GM21737 (cell line): Measurements from ENCODE around the gene PSMB7.

Source experiments
- ATAC-seq: cut with Tn5 transposase; IDR thresholded peaks from one replicate; pipeline ENCODE4 v1.9.1; 2021; ENCODE audit warnings: mild to moderate bottlenecking, moderate library complexity; ENCODE audit not compliant: unreplicated experiment

The PSMB7 gene

DNA sequence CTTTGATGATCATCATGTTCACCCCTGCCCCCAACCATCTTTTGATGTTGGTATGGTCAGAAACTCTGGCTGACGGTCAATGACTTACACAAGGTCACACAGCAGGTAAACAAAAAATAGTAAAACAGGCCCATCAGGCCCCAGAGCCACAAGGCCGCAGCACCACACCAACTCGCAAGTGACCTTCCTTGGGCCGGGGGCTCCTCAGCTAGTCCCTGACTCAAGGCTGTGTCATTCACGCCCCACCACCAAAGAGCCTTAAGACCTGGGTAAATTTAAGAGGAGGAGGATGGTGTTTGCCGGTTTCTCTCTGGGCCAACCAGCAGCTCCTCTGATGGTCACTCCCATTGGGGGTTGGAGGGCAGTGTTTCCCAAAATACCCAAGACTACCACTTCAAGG is 55.8 kb downstream of the PSMB7 start:
- no peak for ATAC-seq

DNA sequence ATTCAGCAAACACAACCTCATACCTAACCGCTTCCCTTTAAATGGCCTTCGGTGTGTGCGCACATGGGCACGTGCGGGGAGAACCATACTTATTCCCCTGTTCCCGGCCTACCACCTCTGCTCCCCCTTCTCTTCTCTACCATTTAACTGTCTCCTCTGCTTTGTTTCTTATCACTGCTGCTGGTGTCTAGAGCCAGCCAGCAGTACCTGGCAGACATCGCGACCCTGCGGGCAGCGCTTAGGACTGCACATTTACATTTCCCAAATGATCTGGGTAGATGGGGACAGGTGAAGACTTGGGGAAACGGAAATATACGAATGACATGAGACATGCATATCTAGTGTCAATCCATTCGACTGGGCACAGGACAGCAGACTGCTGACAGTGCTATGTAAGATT is 56.6 kb downstream of the PSMB7 start:
- no peak for ATAC-seq

DNA sequence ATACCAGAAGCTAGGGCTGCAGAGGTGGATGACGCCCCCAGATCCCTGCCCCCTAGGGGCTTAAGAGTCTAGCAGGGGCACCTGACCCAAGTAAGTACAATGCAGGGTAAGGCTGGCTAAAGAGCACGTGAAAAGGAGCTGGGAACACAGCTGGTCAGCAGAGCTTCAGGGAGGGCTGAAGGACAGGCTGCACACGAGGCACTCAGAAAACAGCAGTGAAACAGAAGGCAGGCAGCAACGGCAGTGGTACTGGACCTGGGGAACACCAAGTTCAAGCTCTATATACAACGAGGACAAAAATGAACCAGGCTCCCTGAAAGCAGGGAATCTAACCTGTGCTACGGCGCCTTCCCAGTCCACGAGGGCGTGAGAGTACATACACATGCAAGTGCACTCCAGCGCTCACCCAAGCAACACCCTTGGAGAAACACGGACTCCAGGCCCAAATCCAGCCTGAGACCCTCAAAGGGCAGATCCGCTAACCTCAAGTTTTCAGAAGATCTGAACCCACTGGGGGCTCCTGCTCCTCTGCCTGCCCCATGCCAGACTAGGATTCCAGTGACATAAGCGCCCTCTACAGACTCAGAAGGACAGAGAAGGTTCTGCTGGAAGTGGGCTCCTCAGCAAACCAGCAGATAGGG is 57.4 kb downstream of the PSMB7 start:
- ATAC-seq = no peak

DNA sequence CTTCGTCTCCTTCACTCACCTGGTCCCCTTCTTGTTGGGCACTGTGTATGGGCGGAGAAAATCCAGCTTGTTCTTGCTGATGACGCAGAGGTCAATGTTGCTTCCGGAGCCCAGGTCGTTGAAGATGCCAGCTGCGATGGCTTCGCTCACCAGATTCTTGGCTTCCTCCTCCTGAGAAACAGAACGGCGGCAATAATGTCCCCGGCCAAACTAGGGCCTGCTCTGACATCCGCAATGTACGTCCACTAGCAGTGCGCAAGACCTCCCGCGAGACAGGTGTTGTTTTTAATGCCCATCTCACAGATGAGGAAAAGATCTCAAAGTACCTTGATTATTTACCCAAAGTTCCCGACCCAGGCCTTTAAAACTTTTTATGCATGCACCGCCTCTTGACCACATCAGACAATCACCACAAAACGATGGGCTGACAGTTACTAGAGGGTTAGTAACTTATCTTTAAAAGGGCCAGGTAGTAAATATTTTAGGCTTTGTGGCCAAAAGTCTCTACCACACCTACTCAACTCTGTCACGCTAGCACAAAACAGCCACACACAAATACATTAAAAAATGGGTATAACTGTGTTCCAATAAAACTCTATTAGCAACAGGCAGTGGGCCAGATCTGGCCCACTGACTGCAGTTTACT is 58.4 kb downstream of the PSMB7 start:
- no peak for ATAC-seq

DNA sequence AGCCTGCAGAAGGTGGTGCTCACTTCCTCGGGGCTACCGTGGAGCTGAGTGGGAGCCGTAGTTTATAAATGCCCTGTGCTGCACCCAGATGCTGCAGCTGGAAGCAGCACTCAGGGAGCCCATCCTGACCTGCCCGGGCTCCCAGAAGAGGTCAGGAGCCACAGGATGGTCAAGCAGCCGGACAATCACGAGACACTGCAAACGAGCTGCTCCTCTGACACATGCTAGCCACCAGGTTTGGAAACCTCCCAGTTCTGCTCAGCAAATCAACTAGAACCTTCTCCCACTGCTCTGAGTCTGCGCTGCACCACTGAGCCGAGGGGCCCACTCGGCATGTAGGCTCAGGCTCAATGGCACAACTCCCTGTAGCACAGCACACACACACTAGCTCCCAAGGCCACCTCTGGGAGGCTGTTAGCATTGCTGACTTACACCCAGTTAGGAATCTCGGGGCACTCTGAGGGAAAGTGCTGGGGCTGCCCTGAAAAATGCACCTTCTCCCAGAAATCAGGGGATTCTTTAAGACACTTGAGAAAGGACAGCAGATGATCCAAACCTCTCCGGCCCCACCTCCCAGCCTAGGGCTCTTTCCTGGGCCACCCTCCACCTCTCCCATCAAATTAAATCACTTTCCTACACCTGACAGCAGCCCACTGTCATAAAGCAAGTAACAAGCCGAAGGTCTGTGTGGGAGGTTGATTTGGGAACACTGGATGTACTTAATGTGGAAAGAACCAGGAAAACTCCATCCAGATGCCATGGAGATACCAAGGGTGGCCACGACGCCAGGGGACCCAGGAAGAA is 59.1 kb downstream of the PSMB7 start:
- ATAC-seq = no peak

DNA sequence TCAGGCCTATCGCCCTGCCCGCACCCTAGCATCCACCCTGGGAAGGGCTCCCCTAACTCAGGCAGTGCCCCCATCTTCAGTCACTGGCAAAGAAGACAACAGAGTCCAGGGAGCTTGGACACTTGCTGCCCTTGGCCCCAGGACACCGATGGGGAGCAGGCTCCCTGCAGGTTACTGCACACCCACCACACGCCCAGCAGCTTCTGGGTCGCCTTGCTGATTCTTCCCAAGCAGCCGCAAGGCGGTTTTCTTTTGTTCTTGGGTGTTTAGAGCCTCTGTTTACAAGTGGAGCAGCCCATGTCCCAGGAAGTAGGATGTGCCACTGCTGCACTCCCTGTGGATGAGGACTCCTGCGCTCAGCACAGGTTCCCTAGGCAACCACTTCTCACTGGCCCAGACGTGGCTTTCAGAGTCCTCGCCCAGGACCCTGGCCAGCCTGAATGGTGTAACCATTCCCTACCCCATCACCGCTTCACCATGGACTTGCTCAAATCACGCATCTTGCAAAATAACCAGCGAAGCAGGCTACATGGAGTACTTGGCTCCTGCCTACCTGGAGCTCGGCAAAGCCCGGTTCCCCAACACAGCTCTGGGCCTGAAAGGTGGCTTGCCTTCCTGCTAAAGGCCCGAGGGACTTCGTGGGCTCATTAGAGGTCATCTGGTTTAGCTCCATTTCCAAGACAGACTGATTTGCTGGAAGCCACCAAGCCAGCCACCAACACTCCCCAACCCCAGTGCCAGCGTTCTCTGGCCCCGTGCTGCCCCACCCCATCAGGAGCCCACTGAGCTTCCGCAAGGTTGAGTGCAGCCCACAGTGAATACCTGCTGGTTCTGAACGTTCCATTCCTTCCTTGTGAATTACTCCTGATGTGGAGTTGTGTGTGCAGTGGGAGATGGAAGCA is 60.0 kb downstream of the PSMB7 start:
- ATAC-seq = no peak

DNA sequence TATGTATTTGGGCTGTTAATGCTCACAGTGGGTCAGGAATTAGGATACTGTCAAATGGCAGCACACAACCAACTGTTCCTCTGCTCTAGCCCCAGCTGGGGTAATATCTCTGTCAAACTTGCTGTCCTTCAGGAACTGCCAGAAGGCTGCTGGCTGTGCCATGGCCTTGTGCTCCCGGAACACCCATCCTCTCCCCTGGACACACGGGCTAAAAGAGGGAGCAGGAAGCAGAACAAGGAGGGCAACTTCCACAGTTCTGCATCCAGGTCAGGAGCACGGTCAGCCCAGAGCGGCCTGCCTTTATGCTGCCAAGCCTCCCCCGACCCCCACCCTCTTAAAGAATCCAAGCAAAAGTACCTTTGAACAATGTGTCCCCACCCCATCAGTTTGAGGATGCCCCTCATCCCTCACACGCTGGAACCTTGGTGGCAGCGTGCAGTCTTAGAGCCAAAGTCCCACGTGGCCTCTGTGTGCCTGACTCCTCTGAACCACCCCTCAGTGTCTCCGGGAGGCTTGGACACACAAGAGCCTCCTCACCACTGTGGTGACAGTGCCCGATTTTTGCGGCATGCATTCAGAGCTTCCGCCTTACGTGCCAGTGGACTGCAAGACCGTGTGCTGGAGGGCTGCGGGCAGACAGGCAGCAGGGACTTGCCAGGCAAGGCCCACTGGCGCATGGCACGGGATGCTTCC is 60.8 kb downstream of the PSMB7 start:
- ATAC-seq = no peak

DNA sequence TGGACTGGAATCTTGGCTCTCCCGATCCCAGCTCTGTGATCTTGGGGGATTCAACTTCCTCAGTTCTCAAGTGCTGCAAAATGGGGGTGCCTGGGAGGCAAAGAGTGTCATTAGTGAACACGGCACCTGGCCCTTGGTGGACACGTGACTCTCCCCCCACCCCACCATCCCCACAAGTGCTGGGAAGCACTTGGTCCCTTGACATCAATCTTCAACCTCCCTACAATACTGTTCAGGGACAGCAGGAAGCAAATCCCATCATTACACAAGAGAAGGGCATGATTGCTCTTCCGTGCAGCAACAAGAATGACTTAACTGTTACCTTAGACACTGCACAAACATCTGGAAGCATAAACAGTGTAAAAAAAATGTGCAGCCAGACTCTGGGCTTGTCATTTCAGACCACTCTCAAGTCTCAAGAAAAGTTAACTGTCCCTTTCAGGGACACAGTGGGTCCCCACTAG is 61.4 kb downstream of the PSMB7 start:
- ATAC-seq = no peak

DNA sequence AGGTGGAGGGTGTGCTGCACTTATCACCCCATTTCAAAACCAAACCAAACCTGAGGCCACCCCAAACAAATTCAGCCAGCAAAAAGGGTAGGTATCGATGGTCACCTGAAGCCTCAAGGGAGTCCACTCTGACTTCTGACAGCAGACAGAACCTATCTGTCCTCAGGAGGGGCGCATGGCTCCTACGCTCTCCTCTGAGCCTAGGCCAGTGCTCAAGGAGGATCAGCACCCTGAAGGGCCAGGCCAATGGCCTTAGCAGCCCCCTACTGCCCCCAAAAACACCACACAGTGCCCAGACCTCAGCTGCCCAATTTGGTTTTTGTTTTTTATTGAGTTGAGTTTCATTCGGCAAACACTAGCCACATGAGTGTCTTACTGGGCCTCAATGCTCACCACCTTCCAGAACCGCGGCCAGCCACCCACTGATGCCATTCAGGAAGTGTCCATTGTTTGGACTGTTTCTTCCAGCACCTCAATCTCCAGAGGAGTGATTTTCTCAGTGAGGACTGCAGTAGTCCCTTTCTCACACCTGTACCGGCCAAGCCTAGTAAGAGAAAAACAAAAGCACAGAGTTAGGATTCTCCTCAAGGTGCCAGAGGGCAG is 62.0 kb downstream of the PSMB7 start:
- no peak for ATAC-seq

DNA sequence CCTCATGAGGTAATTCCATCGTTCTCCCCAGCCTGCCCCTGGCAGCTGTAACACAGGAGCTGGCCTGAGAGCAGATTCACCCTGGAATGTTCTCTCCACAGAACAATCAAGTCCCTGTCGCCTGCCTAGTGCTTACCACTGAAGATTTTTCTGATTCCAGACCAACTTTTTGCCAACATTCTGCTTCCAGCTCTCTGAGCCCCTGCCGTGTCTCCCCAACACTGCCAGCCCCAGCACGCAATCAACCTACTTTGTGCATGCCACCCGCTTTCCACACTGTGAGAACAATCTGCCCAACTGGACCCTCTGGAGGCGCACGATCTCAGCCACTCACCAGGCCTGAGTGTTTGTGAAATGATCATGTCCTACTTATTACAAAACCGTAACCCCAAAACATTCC is 62.6 kb downstream of the PSMB7 start:
- no peak for ATAC-seq

DNA sequence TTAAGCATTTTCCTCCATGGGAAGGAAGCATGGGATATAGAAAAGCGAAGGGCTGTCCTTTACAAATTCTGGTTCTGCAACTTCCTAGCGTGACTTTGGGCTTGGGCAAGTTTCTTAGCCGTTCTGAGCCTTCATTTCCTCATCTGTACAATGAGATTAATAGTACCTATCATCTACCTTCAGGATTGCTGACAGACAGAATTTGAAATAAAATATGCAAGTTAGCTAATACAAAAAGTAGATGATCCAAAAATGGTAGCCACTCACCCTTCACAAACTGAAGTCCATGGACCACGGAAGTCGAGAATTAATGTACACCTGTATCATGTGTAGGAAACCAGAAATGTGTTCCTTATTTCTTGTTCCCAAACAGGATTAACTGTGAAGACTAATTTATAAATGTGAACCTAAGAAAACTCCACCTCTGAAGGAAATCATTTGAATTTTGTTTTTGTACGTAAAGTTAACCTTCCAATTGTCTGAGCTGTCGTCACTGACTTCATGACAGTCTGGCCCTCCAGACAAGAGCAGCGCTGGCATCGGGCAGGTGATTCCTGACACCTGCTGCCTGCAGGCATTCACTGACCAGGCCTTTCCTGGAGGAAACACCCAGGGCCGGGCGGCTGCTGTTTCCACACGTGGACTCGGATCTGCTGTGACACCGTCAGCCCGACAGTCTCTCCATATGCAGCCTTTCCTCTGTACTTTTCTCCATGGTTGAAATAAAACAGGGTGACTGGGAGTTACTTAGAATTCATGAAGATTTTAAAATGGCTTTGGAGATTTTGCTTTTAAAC is 63.4 kb downstream of the PSMB7 start:
- ATAC-seq = no peak

DNA sequence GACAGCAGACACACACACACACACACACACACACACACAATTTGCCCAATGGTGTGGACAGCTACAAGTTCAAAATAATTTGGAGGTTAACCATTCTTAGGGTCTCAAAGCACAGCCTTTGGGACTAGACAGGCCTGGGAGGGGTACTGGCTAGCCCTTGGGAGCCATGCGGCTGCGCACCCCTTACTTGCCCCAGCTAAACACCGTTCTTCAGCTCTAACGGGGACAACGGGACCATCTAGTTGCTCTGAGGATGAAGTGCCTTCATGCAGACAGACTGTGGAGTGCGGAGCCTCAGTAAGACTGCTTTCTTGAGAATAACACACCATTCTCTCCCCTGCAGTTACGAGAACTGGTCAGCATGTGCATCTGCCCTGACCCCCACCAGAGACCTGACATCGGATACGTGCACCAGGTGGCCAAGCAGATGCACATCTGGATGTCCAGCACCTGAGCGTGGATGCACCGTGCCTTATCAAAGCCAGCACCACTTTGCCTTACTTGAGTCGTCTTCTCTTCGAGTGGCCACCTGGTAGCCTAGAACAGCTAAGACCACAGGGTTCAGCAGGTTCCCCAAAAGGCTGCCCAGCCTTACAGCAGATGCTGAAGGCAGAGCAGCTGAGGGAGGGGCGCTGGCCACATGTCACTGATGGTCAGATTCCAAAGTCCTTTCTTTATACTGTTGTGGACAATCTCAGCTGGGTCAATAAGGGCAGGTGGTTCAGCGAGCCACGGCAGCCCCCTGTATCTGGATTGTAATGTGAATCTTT is 64.6 kb downstream of the PSMB7 start:
- ATAC-seq = no peak

DNA sequence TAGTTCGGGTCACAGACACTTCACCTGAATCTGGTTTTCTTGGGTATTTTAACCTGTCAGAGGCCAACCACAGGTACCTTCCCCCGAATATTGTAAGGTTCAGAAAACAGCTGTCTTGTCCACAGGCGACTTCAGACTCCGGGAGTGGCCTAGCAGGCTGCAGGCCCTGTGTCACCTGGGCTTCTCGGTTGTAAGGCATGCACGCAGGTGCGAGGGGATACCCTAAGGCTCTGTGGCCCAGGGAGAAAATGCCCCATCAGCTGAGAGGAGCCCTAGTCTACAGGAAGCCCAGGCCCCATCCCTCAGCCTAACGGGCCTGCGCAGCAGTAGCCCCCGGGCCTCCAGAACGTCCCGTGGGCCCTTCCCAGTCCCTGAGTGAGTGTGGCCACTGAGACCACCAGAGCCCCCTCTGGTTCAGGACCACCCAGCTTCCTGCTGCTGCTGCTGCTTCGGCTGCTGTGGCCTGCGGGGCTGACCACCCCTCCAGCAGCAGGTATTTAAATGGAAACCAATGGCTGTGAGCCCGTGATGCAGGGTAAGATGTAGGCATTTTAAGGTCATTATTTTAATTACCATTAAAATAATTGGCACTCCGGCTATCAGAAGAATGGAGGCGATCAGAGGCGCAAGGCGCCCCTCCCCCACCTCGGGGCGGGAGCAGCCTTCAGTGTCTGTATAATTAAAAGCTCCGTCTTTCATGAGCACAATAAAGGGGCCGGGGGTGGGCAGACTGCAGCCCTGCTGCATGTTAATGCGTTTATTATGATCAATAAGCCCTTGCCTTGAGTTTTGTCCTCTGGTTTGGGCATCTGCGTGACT is 65.4 kb downstream of the PSMB7 start:
- no peak for ATAC-seq

DNA sequence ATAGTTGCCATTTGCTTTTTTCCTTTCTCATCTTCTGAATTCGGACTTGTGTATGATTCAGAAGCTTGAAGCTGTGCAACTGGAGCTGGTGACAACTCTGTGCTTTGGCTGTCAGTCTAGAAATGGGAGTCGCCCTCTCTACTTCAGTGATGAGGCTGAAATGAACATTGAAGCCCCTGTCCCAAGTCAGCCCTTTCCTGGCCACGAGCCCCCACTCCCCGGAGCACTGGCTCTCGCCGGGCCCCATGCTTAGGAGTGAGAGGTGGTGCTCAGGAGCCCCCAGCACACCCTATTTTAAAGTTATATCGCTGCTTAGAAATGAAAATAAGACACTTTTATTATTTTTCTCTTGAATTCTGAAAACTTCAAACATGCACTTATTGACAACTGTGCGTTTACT is 66.0 kb downstream of the PSMB7 start:
- no peak for ATAC-seq

DNA sequence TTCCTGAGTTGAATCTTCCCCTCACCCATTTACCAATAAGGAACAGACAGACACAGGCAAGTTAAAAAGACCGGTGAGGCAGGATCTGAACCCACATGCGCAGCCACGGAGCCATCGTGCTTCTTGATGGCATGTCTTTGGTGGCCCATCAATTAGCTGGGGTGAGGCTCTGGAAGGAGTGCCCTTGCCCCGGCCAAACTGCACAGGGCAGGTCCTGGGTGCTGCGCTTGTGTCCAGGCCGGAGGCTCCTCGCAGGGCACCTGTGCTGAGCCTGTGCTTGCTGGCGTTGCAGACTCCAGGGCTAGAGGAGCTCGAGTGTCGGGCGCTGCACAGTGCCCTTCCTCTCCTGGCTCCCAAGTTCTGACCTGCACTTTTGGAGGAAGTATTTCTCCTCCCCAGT is 66.4 kb downstream of the PSMB7 start:
- no peak for ATAC-seq

DNA sequence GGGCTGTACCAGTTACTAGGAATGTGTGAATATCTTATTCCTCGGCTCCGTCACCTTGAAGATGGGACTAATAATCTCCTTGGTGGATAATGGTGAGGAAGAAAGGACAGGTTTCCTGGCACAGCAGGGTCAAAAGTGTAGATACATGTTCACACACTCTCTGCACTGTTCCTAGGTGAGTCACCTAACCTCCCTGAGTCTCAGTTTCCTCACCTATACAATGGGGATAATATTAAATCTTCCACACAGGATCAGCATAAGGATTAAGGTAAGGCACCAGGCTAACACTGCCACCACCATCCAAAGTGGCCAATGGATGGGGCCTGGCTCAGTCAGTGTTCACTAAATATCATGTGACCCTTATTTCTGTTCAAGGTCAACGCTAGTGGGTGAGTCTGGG is 66.9 kb downstream of the PSMB7 start:
- ATAC-seq = no peak

DNA sequence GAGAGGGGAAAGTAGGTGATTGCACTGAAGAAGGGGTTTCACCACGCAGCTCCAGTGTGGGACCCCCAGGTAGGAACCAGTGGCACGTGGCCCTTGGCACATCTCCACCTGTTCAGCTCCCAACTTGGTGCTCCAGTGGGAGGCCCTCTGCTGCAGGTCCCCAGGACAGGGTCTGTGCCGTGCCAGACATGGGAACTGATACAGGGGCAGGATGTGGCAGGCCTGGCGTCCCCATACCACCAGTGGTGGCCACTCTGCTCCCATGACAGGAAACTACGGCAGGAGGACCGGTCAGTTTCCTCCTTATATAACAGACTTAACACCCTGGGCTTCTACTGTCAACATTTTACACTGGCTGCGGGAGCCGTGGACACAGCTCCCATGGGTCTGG is 67.3 kb downstream of the PSMB7 start:
- ATAC-seq = no peak
